HepG2 (cell line): ENCODE results near the gene FGFR3. TPM values are rescaled to one million over a fixed set of nuclear protein-coding genes. Genes with fewer than 3 reads are reported as not detected.
A peak's percentile ranks its signal among the peaks of the same experiment; 100 is the strongest.

Experiments used
- CREBL2 ChIP-seq: sonication (generic); formaldehyde crosslinking; IDR thresholded peaks from 2 replicates; pipeline ENCODE4 v1.8.1; 2023; ENCODE audit warnings: missing genetic modification reagents, mild to moderate bottlenecking, borderline replicate concordance
- CREM ChIP-seq, 2 experiments: sonication (generic) in 1 of 2; formaldehyde crosslinking in 1 of 2; IDR thresholded peaks; 2 replicates each; pipeline versions ENCODE4 v1.4.0 to v1.6.1; 2016 to 2020; ENCODE audit warnings: antibody characterized with exemption in 1 of 2, mild to moderate bottlenecking in 1 of 2, missing genetic modification reagents in 1 of 2
- EHMT2 ChIP-seq: fragments of 200-600 bp; sonication (generic); IDR thresholded peaks from 2 replicates; pipeline ENCODE4 v1.7.0; 2017; ENCODE audit warnings: antibody characterized with exemption, low read depth, low read length, borderline replicate concordance
- JDP2 ChIP-seq: sonication (generic); formaldehyde crosslinking; IDR thresholded peaks from 2 replicates; pipeline ENCODE4 v1.8.1; 2022; ENCODE audit warnings: missing genetic modification reagents, borderline replicate concordance
- KMT2B ChIP-seq: IDR thresholded peaks from 2 replicates; pipeline ENCODE4 v1.6.1; 2016; ENCODE audit warnings: missing genetic modification reagents, missing compliant biosample characterization
- NFATC3 ChIP-seq: sonication (generic); formaldehyde crosslinking; IDR thresholded peaks from 2 replicates; pipeline ENCODE4 v1.5.1; 2020; ENCODE audit warnings: mild to moderate bottlenecking, missing genetic modification reagents
- NR2F2 ChIP-seq: IDR thresholded peaks from 2 replicates; pipeline ENCODE4 v1.6.1; 2012; ENCODE audit warnings: low read depth, inconsistent platforms, borderline replicate concordance
- PHB2 ChIP-seq: fragments of 450-650 bp; IDR thresholded peaks from 2 replicates; pipeline ENCODE4 v1.6.1; 2018; ENCODE audit not compliant: partially characterized antibody
- PRDM15 ChIP-seq: sonication (generic); formaldehyde crosslinking; IDR thresholded peaks from 2 replicates; pipeline ENCODE4 v1.4.0; 2020; ENCODE audit warnings: missing genetic modification reagents
- SOX13 ChIP-seq, 3 experiments: fragments of 450-650 bp in 1 of 3; sonication (generic) in 1 of 3; formaldehyde crosslinking in 1 of 3; IDR thresholded peaks in 2 of 3; conservative IDR thresholded peaks in 1 of 3; 2 replicates each; pipeline versions ENCODE4 v1.5.0 to v1.6.1; 2016 to 2020; ENCODE audit warnings: antibody characterized with exemption in 1 of 3, mild to moderate bottlenecking in 1 of 3, missing compliant biosample characterization in 1 of 3, missing genetic modification reagents in 1 of 3, moderate library complexity in 1 of 3
- TEAD3 ChIP-seq: optimal IDR thresholded peaks from 2 replicates; pipeline ENCODE3; 2016; ENCODE audit warnings: borderline replicate concordance
- THAP9 ChIP-seq: sonication (generic); formaldehyde crosslinking; IDR thresholded peaks from 2 replicates; pipeline ENCODE4; 2020; ENCODE audit warnings: missing genetic modification reagents, mild to moderate bottlenecking, borderline replicate concordance
- ZFP41 ChIP-seq: sonication (generic); formaldehyde crosslinking; IDR thresholded peaks from 2 replicates; pipeline ENCODE4 v1.4.0; 2020; ENCODE audit warnings: mild to moderate bottlenecking, missing genetic modification reagents, borderline replicate concordance
- ZNF24 ChIP-seq: fragments of 450-650 bp; IDR thresholded peaks from 2 replicates; pipeline ENCODE4 v1.6.1; 2017; ENCODE audit warnings: antibody characterized with exemption, mild to moderate bottlenecking
- ZNF253 ChIP-seq: sonication (generic); formaldehyde crosslinking; IDR thresholded peaks from 2 replicates; pipeline ENCODE4 v1.8.0; 2022; ENCODE audit warnings: mild to moderate bottlenecking, missing genetic modification reagents, borderline replicate concordance
- ZNF326 ChIP-seq: sonication (generic); formaldehyde crosslinking; IDR thresholded peaks from 2 replicates; pipeline ENCODE4 v1.4.0; 2020; ENCODE audit warnings: missing genetic modification reagents, borderline replicate concordance
- ZNF33A ChIP-seq: sonication (generic); formaldehyde crosslinking; IDR thresholded peaks from 2 replicates; pipeline ENCODE4 v1.5.1; 2020; ENCODE audit warnings: missing genetic modification reagents, mild to moderate bottlenecking, moderate library complexity, borderline replicate concordance
- ZNF350 ChIP-seq: sonication (generic); formaldehyde crosslinking; IDR thresholded peaks from 2 replicates; pipeline ENCODE4 v1.4.0; 2020; ENCODE audit warnings: mild to moderate bottlenecking, low read depth, missing genetic modification reagents, borderline replicate concordance
- ZNF512 ChIP-seq: sonication (generic); formaldehyde crosslinking; IDR thresholded peaks from 2 replicates; pipeline ENCODE4 v1.4.0; 2020; ENCODE audit warnings: mild to moderate bottlenecking, missing genetic modification reagents
- ZNF841 ChIP-seq: sonication (generic); formaldehyde crosslinking; IDR thresholded peaks from 2 replicates; pipeline ENCODE4 v1.8.1; 2023; ENCODE audit warnings: missing genetic modification reagents, borderline replicate concordance
- polyA plus RNA-seq, 8 experiments: library from polyadenylated mRNA; depleted of rRNA in 3 of 8; stranded (reverse) in 7 of 8; unstranded in 1 of 8; fragments of >200 nt; fragmentation: Illumina TruSeq in 4 of 8; extraction: Trizol in 4 of 8; gene quantifications; 2 replicates each; pipeline versions ENCODE4 v1.2.1 to v1.2.3, GENCODE V29; 2011 to 2016; ENCODE audit warnings: low read depth in 4 of 8, missing spikeins in 1 of 8, mixed read lengths in 1 of 8; ENCODE audit not compliant: insufficient read depth in 1 of 8
- total RNA-seq, 5 experiments: library from RNA; depleted of rRNA; stranded (reverse); fragments of >200 nt; fragmentation: Illumina TruSeq; extraction: Trizol; gene quantifications; 2 replicates each; pipeline ENCODE4 v1.2.3, GENCODE V29; 2016; ENCODE audit warnings: low read depth in 1 of 5

FGFR3 gene
- total and polyA plus RNA-seq, 2 of the 13 experiments (the other 11 are each of a cell fraction or from before 2014, with no cell fraction given) = 103 to 109 TPM

GRCh38 chr4:1762264-1763010 is 30.7 kb upstream of the FGFR3 start (continued):
- TF ChIP-seq ZNF350 (CRISPR knock-in tag) = peak; percentile 46; the same call in 1 of the 2 replicates
- no peak for TF ChIP-seq ZNF33A
- no peak for TF ChIP-seq ZNF841
- 0 out of 2 replicates have a peak, but pooled peaks have one; percentile 36 for TF ChIP-seq THAP9 (CRISPR knock-in tag)
- TF ChIP-seq TEAD3 (CRISPR knock-in tag) = no peak
- TF ChIP-seq CREM (IDR thresholded peaks at IDR 0.05) = no peak
- TF ChIP-seq CREM (CRISPR knock-in tag; IDR thresholded peaks at IDR 0.05) = no peak
- 0 out of 2 replicates have a peak, but pooled peaks have one; percentile 34 for TF ChIP-seq ZNF512 (CRISPR knock-in tag)
- no peak for TF ChIP-seq JDP2 (CRISPR knock-in tag)
- no peak for TF ChIP-seq ZNF24
- no peak for TF ChIP-seq ZFP41 (CRISPR knock-in tag)
- TF ChIP-seq ZNF326 (CRISPR knock-in tag) = peak; percentile 66; the same call in 1 of the 2 replicates
- no peak for TF ChIP-seq NFATC3 (CRISPR knock-in tag)
- no peak for TF ChIP-seq EHMT2
- TF ChIP-seq CREBL2 (CRISPR knock-in tag) = no peak
- TF ChIP-seq KMT2B = no peak
- TF ChIP-seq NR2F2 = no peak
- TF ChIP-seq SOX13 (IDR thresholded peaks at IDR 0.05) = no peak
- no peak for TF ChIP-seq SOX13 (CRISPR knock-in tag; conservative IDR thresholded peaks at IDR 0.05 in 1 of 2, IDR thresholded peaks at IDR 0.05 in 1 of 2)
- TF ChIP-seq ZNF253 (CRISPR knock-in tag) = no peak
- no peak for TF ChIP-seq PHB2
- no peak for TF ChIP-seq PRDM15 (CRISPR knock-in tag)
